Stimulated activated CD4-positive, alpha-beta T cell treated with anti-CD3 and anti-CD28 coated beads, Interleukin-2, amount 100 ng/mL, for 4 hours (primary cell): Measurements from ENCODE around the gene NEU4.
"Not testable (repeated sequence)": the region's sequence is repeated elsewhere in the genome, so short reads cannot be mapped to it uniquely, and the experiment has no call there.

Experiments used
- DNase-seq: peaks from one replicate; pipeline ENCODE4 v3.0.0-alpha.2; 2020; ENCODE audit warnings: low read depth

The NEU4 gene

GRCh38 chr2:241775223-241776177 lies 33.5 kb upstream of the NEU4 start:
- DNase-seq = no peak

- no peak for DNase-seq
Observed at GRCh38 chr2:241776336-241777169, 32.4 kb upstream of the NEU4 start, which contains the start of gene GAL3ST2. Gene GAL3ST2 (plus strand): TSS chr2:241776822. CDS start chr2:241776956, 134 bp downstream.

- no peak for DNase-seq
Observed at GRCh38 chr2:241777170-241777685, 31.8 kb upstream of the NEU4 start.

GRCh38 chr2:241777686-241778627 lies 31.0 kb upstream of the NEU4 start:
- DNase-seq = no peak

GRCh38 chr2:241780939-241781569 lies 27.9 kb upstream of the NEU4 start:
- no peak for DNase-seq

- not testable (repeated sequence) for DNase-seq
Observed at GRCh38 chr2:241782053-241782452, 26.9 kb upstream of the NEU4 start.

GRCh38 chr2:241788135-241788534 lies 20.9 kb upstream of the NEU4 start:
- DNase-seq = no peak

GRCh38 chr2:241788572-241788971 lies 20.4 kb upstream of the NEU4 start:
- peak; percentile 33 for DNase-seq

GRCh38 chr2:241791385-241791784 lies 17.6 kb upstream of the NEU4 start:
- not testable (repeated sequence) for DNase-seq

- DNase-seq = no peak
Observed at GRCh38 chr2:241793385-241793784, 15.6 kb upstream of the NEU4 start.

GRCh38 chr2:241794250-241794823 lies 14.7 kb upstream of the NEU4 start:
- DNase-seq = no peak

GRCh38 chr2:241795021-241795999 lies 13.7 kb upstream of the NEU4 start:
- no peak for DNase-seq

- no peak for DNase-seq
Observed at GRCh38 chr2:241796209-241796608, 12.8 kb upstream of the NEU4 start.

GRCh38 chr2:241796610-241797138 lies 12.3 kb upstream of the NEU4 start:
- DNase-seq = no peak

- DNase-seq = no peak
Observed at GRCh38 chr2:241797441-241798080, 11.4 kb upstream of the NEU4 start.

GRCh38 chr2:241798081-241798630 lies 10.8 kb upstream of the NEU4 start:
- no peak for DNase-seq

GRCh38 chr2:241798631-241799521 lies 10.1 kb upstream of the NEU4 start:
- DNase-seq = no peak
